ENCODE measurements around the gene ATP2C2.

DNA sequence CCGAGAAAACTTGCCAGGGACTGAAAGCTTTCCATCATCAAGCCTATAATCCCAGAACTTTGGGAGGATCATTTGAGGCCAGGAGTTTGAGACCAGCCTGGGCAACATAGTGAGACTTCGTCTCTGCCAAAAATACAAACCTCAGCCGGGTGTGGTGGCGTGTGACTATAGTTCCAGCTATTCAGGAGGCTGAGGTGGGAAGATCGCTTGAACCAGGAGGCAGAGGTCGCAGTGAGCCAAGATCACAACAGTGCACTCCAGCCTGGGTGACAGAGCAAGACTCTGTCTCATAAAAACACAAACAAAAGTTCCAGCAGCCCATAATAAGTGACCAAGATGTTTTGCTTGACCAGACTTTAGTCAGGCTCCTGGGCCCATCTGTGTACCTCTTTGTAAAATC lies 134.2 kb downstream of the ATP2C2 start:
- TF ChIP-seq, protein P1, sequence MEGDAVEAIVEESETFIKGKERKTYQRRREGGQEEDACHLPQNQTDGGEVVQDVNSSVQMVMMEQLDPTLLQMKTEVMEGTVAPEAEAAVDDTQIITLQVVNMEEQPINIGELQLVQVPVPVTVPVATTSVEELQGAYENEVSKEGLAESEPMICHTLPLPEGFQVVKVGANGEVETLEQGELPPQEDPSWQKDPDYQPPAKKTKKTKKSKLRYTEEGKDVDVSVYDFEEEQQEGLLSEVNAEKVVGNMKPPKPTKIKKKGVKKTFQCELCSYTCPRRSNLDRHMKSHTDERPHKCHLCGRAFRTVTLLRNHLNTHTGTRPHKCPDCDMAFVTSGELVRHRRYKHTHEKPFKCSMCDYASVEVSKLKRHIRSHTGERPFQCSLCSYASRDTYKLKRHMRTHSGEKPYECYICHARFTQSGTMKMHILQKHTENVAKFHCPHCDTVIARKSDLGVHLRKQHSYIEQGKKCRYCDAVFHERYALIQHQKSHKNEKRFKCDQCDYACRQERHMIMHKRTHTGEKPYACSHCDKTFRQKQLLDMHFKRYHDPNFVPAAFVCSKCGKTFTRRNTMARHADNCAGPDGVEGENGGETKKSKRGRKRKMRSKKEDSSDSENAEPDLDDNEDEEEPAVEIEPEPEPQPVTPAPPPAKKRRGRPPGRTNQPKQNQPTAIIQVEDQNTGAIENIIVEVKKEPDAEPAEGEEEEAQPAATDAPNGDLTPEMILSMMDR (conservative IDR thresholded peaks at IDR 0.05) = no peak
- no peak for TF ChIP-seq ZFX (IDR thresholded peaks at IDR 0.05)

Measured in C4-2B (cell line).